H1 (cell line): ENCODE data around the gene HPD. TPM values are rescaled to one million over a fixed set of nuclear protein-coding genes. Genes with fewer than 3 reads are reported as not detected.

Source experiments
- CTCF ChIA-PET: fragments of 300-600 bp; sonication (Branson Sonifier 250); formaldehyde crosslinking; loops from one replicate; lab custom pipeline; 2021; ENCODE audit not compliant: partially characterized antibody; lab: Charles Lee
- POLR2A ChIA-PET: fragments of 300-600 bp; sonication (Branson Sonifier 250); formaldehyde crosslinking; loops from one replicate; lab custom pipeline; 2021; ENCODE audit warnings: inconsistent platforms; ENCODE audit not compliant: partially characterized antibody; lab: Charles Lee
- DNase-seq, 2 experiments: peaks; one replicate each; pipeline versions ENCODE4 v3.0.0 to v3.0.0-alpha.2; 2010 to 2022; ENCODE audit warnings: low spot score in 2 of 2, low read depth in 1 of 2, mixed read lengths in 1 of 2
- FAIRE-seq: peaks from 2 replicates; lab custom pipeline; 2011; peaks lifted over from hg19 to GRCh38; lab: Jason Lieb, UNC
- H2AFZ ChIP-seq: 2 replicates; pipeline ENCODE4 v1.8.1; 2012; ENCODE audit warnings: low read length, inconsistent platforms
- H2AK5ac ChIP-seq: 2 replicates; pipeline ENCODE4 v1.6.1; 2013; ENCODE audit warnings: low read depth, low read length
- H2BK120ac ChIP-seq: replicated peaks from 2 replicates; pipeline ENCODE3; 2013; ENCODE audit warnings: low read depth, low read length, inconsistent platforms
- H2BK12ac ChIP-seq: 2 replicates; pipeline ENCODE4 v1.6.1; 2013; ENCODE audit warnings: low read depth, low read length
- H2BK15ac ChIP-seq: 2 replicates; pipeline ENCODE4 v1.6.1; 2013; ENCODE audit warnings: low read length
- H2BK20ac ChIP-seq: 2 replicates; pipeline ENCODE4 v1.6.1; 2013; ENCODE audit warnings: low read length
- H2BK5ac ChIP-seq: 2 replicates; pipeline ENCODE4 v1.6.1; 2013; ENCODE audit warnings: low read depth, low read length
- H3K14ac ChIP-seq: 2 replicates; pipeline ENCODE4 v1.6.1; 2013; ENCODE audit warnings: inconsistent platforms; ENCODE audit not compliant: insufficient read length
- H3K18ac ChIP-seq: 2 replicates; pipeline ENCODE4 v1.6.1; 2013; ENCODE audit warnings: low read length; ENCODE audit errors: extremely low read depth
- H3K23ac ChIP-seq: 2 replicates; pipeline ENCODE4 v1.6.1; 2013; ENCODE audit warnings: inconsistent platforms; ENCODE audit not compliant: insufficient read length
- H3K23me2 ChIP-seq: 2 replicates; pipeline ENCODE4 v1.6.1; 2013; ENCODE audit warnings: low read depth, low read length
- H3K27ac ChIP-seq: 2 replicates; pipeline ENCODE4 v1.6.1; 2011; ENCODE audit warnings: low read depth, low read length, inconsistent platforms
- H3K27me3 ChIP-seq, 4 experiments: replicated peaks in 1 of 4; 1 replicate in 1 of 4; 2 replicates in 3 of 4; pipeline versions ENCODE4 v1.6.1 to v1.8.1; 2011 to 2013; ENCODE audit warnings: low read length in 3 of 4, mild to moderate bottlenecking in 3 of 4, inconsistent platforms in 2 of 4, mixed read lengths in 2 of 4, moderate library complexity in 1 of 4; ENCODE audit not compliant: control insufficient read depth in 3 of 4, insufficient read depth in 3 of 4; ENCODE audit errors: extremely low read depth in 1 of 4
- H3K36me3 ChIP-seq, 4 experiments: 2 replicates each; pipeline versions ENCODE4 v1.6.1 to v1.8.1; 2011 to 2013; ENCODE audit warnings: mild to moderate bottlenecking in 4 of 4, low read length in 3 of 4, moderate library complexity in 2 of 4, control low read depth in 1 of 4, inconsistent platforms in 1 of 4; ENCODE audit not compliant: insufficient read depth in 4 of 4, control insufficient read depth in 2 of 4
- H3K4ac ChIP-seq: replicated peaks from 2 replicates; pipeline ENCODE3; 2013; ENCODE audit warnings: low read length, low read depth, mixed read lengths, inconsistent platforms; ENCODE audit not compliant: insufficient read length
- H3K4me1 ChIP-seq, 4 experiments: replicated peaks in 1 of 4; 1 replicate in 1 of 4; 2 replicates in 3 of 4; pipeline versions ENCODE4 v1.6.1 to v1.8.1; 2011 to 2013; ENCODE audit warnings: low read length in 3 of 4, inconsistent platforms in 2 of 4, mixed read lengths in 1 of 4; ENCODE audit not compliant: insufficient read depth in 4 of 4, control insufficient read depth in 3 of 4
- H3K4me2 ChIP-seq, 2 experiments: 2 replicates each; pipeline versions ENCODE4 v1.6.1 to v1.8.1; 2011 to 2013; ENCODE audit warnings: low read depth in 2 of 2, low read length in 2 of 2, control low read depth in 1 of 2, inconsistent platforms in 1 of 2, mild to moderate bottlenecking in 1 of 2; ENCODE audit not compliant: insufficient read depth in 1 of 2
- H3K4me3 ChIP-seq, 4 experiments: fragments of 200-600, 300-600 bp in 1 of 4; sonication (generic), shearing (Covaris generic), sonication (Bioruptor Twin) in 1 of 4; 2 replicates each; pipeline versions ENCODE4 v1.5.1 to v1.8.1; 2011 to 2016; ENCODE audit warnings: low read length in 4 of 4, low read depth in 3 of 4, control low read depth in 2 of 4, inconsistent platforms in 2 of 4, mild to moderate bottlenecking in 2 of 4, mixed read lengths in 1 of 4, moderate library complexity in 1 of 4; ENCODE audit not compliant: insufficient read depth in 2 of 4; ENCODE audit errors: extremely low read depth in 1 of 4
- H3K56ac ChIP-seq: replicated peaks from 2 replicates; pipeline ENCODE3; 2013; ENCODE audit warnings: low read depth, mild to moderate bottlenecking, mixed read lengths, low read length, inconsistent platforms; ENCODE audit not compliant: insufficient read length
- H3K79me1 ChIP-seq: 2 replicates; pipeline ENCODE4 v1.6.1; 2013; ENCODE audit warnings: low read depth, low read length, control low read depth
- H3K79me2 ChIP-seq, 2 experiments: 2 replicates each; pipeline versions ENCODE4 v1.6.1 to v1.8.1; 2012 to 2013; ENCODE audit warnings: low read length in 2 of 2, mild to moderate bottlenecking in 2 of 2, inconsistent platforms in 1 of 2; ENCODE audit not compliant: insufficient read depth in 2 of 2, control insufficient read depth in 1 of 2
- H3K9ac ChIP-seq, 4 experiments: replicated peaks in 1 of 4; 1 replicate in 1 of 4; 2 replicates in 3 of 4; pipeline versions ENCODE4 v1.6.1 to v1.8.1; 2011 to 2013; ENCODE audit warnings: low read depth in 3 of 4, low read length in 3 of 4, control low read depth in 2 of 4, mild to moderate bottlenecking in 2 of 4, moderate library complexity in 2 of 4, inconsistent platforms in 1 of 4; ENCODE audit errors: extremely low read depth in 1 of 4
- H3K9me3 ChIP-seq, 2 experiments: 2 replicates each; pipeline versions ENCODE4 v1.6.1 to v1.8.1; 2012 to 2013; ENCODE audit warnings: mild to moderate bottlenecking in 2 of 2, moderate library complexity in 2 of 2, control low read depth in 1 of 2, inconsistent platforms in 1 of 2, low read depth in 1 of 2, low read length in 1 of 2, mixed read lengths in 1 of 2; ENCODE audit not compliant: insufficient read depth in 2 of 2
- H4K20me1 ChIP-seq, 2 experiments: replicated peaks in 1 of 2; 2 replicates each; pipeline versions ENCODE3 to v1.8.1; 2011 to 2013; ENCODE audit warnings: inconsistent platforms in 2 of 2, low read length in 2 of 2, mild to moderate bottlenecking in 1 of 2; ENCODE audit not compliant: insufficient read depth in 2 of 2, control insufficient read depth in 1 of 2
- H4K5ac ChIP-seq: 2 replicates; pipeline ENCODE4 v1.6.1; 2013; ENCODE audit warnings: low read length, low read depth, mixed read lengths, inconsistent platforms; ENCODE audit not compliant: insufficient read length
- H4K8ac ChIP-seq: 2 replicates; pipeline ENCODE4 v1.8.0; 2013; ENCODE audit warnings: mild to moderate bottlenecking, moderate library complexity, low read length, inconsistent platforms; ENCODE audit not compliant: insufficient read depth; ENCODE audit errors: extremely low read depth
- H4K91ac ChIP-seq: replicated peaks from 2 replicates; pipeline ENCODE3; 2013; ENCODE audit warnings: low read length, mixed read lengths, inconsistent platforms; ENCODE audit not compliant: insufficient read length
- KDM1A ChIP-seq: fragments of 200-600, 300-600 bp; sonication (generic); IDR thresholded peaks from 2 replicates; pipeline ENCODE4 v1.7.1; 2016; ENCODE audit warnings: mild to moderate bottlenecking, low read length, borderline replicate concordance
- TEAD4 ChIP-seq: IDR thresholded peaks from 2 replicates; pipeline ENCODE4 v1.6.1; 2012; ENCODE audit warnings: low read depth, low read length, inconsistent platforms, mixed read lengths
- WGBS, 2 experiments: shearing (Covaris generic) in 1 of 2; methylation state at CpG; one replicate each; pipeline versions ENCODE4 v1.1.6 to v1.1.7; 2013 to 2015; ENCODE audit warnings: low lambda C conversion rate in 2 of 2, mixed read lengths in 2 of 2, inconsistent platforms in 1 of 2, low coverage in 1 of 2, missing lambda C conversion rate in 1 of 2; ENCODE audit not compliant: insufficient replicate concordance in 2 of 2, insufficient coverage in 1 of 2, insufficient read length in 1 of 2; ENCODE audit errors: extremely low coverage in 1 of 2, missing lambda C conversion rate in 1 of 2; 5-methylcytosine and 5-hydroxymethylcytosine counted together
- polyA plus RNA-seq, 7 experiments: library from polyadenylated mRNA; depleted of rRNA in 3 of 7; stranded (reverse) in 5 of 7; unstranded in 2 of 7; fragments of >200 nt in 5 of 7; fragments of 200-250 nt in 2 of 7; gene quantifications; 1 replicate in 5 of 7; 2 replicates in 1 of 7; 4 replicates in 1 of 7; pipeline versions ENCODE4 v1.2.1 to v1.2.3, GENCODE V29; 2011 to 2013; ENCODE audit warnings: missing spikeins in 2 of 7, mixed read lengths in 2 of 7
- total RNA-seq: library from RNA; stranded (reverse); fragmentation: NEBNext Ultra II Directional; extraction: Animal tissue kit (Norgen Biotek cat#: 25700); gene quantifications from 2 replicates; pipeline ENCODE4 v1.2.1, GENCODE V29; 2021

The HPD gene
- total and polyA plus RNA-seq, 2 of the 8 experiments (the other 6 are each of a cell fraction or from before 2014, with no cell fraction given), result 0.48 to 0.56 TPM

GRCh38 chr12:121898287-121898686, 39.6 kb upstream of the HPD start:
- WGBS, 2 experiments, result 88% methylated on average over 1 of the region's 5 CpGs; no CpG with 5 or more reads in 1 of the 2 experiments
- POLR2A ChIA-PET, result interaction anchor here (0.7 kb wide), 1 partner anchor 82 kb away, joined by 3 read pairs; no protein-coding TSS in a partner anchor
- H3K23ac ChIP-seq, result no peak overlapping the region
- TF ChIP-seq KDM1A, result no peak
- no peak for TF ChIP-seq TEAD4

More at GRCh38 chr12:121898287-121898686, 39.6 kb upstream of the HPD start:
- CTCF ChIA-PET, result interaction anchor here (0.6 to 1.2 kb wide), 3 partner anchors 20 to 1584 kb away, joined by 3 to 4 read pairs (median 3); partner anchors contain the start of gene CFAP251
- Histone ChIP-seq H3K4ac (no peak overlapping the region), H3K4me2 (no peak overlapping the region), H2BK12ac (no peak overlapping the region), H3K9me3 (no peaks in the 10 kb centered on the region), H3K56ac (no peak overlapping the region), H3K27ac (no peak overlapping the region), H2AFZ (no peak overlapping the region), H3K79me2 (no peaks in the 10 kb centered on the region), H3K14ac (no peak overlapping the region), H4K5ac (no peak overlapping the region), H4K8ac (no peak overlapping the region), H2BK5ac (no peak overlapping the region), H2BK120ac (no peak overlapping the region), H3K79me1 (no peaks in the 10 kb centered on the region; the same call in 1 of the 2 replicates), H3K4me3 (no peak overlapping the region), H3K27me3 (no peaks in the 10 kb centered on the region), H3K9ac (no peak overlapping the region), H3K18ac (no peak overlapping the region), H3K4me1 (no peaks in the 10 kb centered on the region; a peak in 2 of 7 replicates), H2BK20ac (no peak overlapping the region), H2AK5ac (no peak overlapping the region), H3K23me2 (no peaks in the 10 kb centered on the region; the same call in 1 of the 2 replicates), H4K91ac (no peak overlapping the region), H2BK15ac (no peak overlapping the region), H3K36me3 (peaks cover 5 to 27% (median 12%) of the 10 kb centered on the region in 4 experiments; a peak in 7 of 8 replicates), H4K20me1 (peaks cover 2 to 4% of the 10 kb centered on the region in 2 experiments)
- FAIRE-seq (no peak), DNase-seq (no peak)
